ENCODE measurements around the gene EGFL7. TPM values are rescaled to one million over a fixed set of nuclear protein-coding genes. Genes with fewer than 3 reads are reported as not detected.

The EGFL7 gene
- total RNA-seq, 2 donors from 2014 or later = 49.3 to 118 TPM

DNA sequence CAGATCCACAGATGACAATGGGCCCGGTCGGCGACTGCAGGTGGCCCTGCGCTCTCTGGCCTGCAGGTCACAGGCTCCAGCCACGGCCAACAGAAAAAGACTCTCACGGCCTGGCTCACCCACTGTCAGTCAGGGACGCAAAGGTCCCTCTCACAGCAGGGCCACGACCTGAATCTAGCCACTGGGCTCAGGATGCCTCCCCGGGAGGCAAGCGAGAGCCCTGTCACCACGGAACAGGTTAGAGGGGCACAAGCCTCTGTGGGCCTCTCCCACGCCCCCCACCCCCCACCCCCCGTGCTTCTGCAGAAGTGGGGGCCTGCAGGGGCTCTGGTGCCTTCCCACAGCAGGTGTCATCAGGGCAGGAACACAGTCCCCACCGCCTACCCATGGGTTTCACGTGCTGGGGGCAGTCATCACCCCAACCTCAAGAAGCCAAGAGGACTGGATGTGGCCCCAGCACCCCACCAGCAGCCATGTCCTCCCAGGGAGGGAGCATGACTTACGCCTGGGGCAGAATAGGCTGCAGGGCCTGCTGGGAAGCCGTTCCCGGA, 17.3 kb upstream of the EGFL7 start:
- Histone ChIP-seq H3K4me3 (no peak overlapping the region), H3K27me3 (replicated peaks; ENCODE audit: insufficient read depth) (no peaks in the 10 kb centered on the region)
- intact Hi-C loops (cut with DNase I) = no loop called here

DNA sequence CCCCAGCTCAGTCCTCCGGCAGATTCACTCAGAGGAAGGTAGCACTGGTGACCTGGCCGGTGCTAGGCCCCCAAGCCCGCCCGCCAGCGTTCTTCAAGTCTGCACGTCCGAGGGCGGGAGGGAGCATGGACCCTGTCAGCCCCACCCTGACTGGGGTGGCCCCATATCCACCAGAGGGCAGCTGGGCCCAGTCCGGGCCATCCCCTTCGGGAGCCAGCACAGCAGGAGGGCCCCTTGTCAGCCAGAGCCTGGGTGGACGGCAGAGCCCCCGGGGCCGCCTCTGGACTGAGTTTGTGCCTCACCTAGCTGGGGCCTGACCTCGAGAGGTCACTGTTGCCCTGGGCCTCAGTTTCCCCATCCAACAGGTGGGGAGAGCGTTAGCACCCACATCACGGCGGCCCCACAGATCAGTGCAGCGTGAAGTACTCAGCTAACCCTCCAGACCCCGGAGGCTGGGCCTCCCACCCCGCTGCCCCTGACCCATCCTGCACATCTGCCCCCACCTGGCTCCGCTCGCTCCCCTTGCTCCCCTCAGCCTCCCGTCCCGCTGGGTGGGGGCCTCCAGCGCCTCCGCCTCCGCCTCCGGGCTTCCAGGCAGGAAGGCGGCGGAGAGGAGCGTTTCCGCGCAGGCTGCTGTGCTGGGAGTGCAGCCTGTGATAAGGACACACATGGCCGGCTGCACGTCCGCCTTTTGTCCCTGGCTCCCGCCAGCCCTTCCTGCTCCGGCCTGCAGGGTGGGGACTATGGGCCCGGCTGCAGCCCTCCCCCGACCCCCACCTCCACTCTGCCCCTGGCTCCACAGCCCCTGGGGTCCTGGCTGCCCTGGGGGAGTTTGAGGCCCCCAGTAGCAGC, 16.6 kb upstream of the EGFL7 start:
- no peaks in the 10 kb centered on the region for H3K27me3 ChIP-seq (replicated peaks; ENCODE audit: insufficient read depth)
- intact Hi-C loops (cut with DNase I) = no loop called here
- DNase-seq (ENCODE audit: low spot score) = no peak
- H3K4me1 ChIP-seq (replicated peaks) = no peaks in the 10 kb centered on the region
- no peaks in the 10 kb centered on the region for H3K9me3 ChIP-seq
- H3K27ac ChIP-seq = no peak overlapping the region
- no peaks in the 10 kb centered on the region for H3K36me3 ChIP-seq
- no peak overlapping the region for H3K4me3 ChIP-seq
- 66% methylated on average over 40 of the region's 40 CpGs for WGBS
- TF ChIP-seq, protein P1, sequence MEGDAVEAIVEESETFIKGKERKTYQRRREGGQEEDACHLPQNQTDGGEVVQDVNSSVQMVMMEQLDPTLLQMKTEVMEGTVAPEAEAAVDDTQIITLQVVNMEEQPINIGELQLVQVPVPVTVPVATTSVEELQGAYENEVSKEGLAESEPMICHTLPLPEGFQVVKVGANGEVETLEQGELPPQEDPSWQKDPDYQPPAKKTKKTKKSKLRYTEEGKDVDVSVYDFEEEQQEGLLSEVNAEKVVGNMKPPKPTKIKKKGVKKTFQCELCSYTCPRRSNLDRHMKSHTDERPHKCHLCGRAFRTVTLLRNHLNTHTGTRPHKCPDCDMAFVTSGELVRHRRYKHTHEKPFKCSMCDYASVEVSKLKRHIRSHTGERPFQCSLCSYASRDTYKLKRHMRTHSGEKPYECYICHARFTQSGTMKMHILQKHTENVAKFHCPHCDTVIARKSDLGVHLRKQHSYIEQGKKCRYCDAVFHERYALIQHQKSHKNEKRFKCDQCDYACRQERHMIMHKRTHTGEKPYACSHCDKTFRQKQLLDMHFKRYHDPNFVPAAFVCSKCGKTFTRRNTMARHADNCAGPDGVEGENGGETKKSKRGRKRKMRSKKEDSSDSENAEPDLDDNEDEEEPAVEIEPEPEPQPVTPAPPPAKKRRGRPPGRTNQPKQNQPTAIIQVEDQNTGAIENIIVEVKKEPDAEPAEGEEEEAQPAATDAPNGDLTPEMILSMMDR (IDR thresholded peaks at IDR 0.05) = no peak
- TF ChIP-seq POLR2AphosphoS5 (IDR thresholded peaks at IDR 0.05) (no peak), POLR2A (IDR thresholded peaks at IDR 0.05) (no peak)

More for the DNA sequence above, 17.3 kb upstream of the EGFL7 start:
- Histone ChIP-seq H3K36me3 (no peaks in the 10 kb centered on the region), H3K9me3 (no peaks in the 10 kb centered on the region), H3K4me1 (replicated peaks) (no peaks in the 10 kb centered on the region), H3K27ac (no peak overlapping the region)
- 74% methylated on average over 18 of the region's 18 CpGs for WGBS
- TF ChIP-seq POLR2A (IDR thresholded peaks at IDR 0.05) (no peak), POLR2AphosphoS5 (IDR thresholded peaks at IDR 0.05) (no peak)
- TF ChIP-seq, protein P1 (IDR thresholded peaks at IDR 0.05) = no peak
- no peak for DNase-seq (ENCODE audit: low spot score)

DNA sequence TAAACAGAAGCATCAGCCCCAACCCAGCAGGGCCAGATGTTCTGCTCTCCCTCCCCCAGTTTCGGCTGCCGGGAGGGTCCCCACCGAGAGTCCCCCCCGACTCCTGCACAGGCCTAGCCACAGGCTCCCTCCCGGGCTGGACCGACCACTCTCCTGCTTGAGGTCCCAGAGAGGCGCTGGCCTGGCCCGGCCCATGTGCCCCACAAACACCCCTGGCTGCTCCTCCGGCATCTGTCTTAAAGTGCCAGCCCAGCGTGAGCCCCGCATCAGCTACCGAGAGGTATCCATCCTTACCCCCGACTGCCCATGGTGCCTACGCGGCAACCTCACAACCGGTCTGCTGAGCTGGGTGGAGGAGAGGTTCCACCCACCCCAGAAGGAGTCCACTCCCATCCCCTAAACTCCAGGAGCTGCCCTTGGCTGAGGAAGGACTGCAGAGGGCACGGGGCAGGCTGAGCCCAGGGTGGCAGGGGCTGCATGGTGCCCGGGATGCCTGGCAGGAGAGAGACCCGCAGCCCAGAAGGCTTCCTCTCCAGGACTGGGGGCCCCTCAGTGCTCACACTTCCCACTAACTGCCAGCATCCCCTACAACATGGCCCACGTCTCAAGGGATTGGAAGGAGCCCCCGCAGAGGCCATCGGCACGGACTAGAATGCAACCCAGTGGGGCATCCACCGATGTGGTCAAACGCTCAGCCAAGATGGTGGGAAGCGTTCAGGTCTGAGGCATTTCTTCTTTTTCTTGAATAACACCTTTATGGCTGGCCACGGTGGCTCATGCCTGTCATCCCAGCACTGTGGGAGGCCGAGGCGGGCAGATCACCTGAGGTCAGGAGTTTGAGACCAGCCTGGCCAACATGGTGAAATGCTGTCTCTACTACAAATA, 15.6 kb upstream of the EGFL7 start:
- Histone ChIP-seq H3K4me3 (no peak overlapping the region), H3K36me3 (no peaks in the 10 kb centered on the region), H3K4me1 (replicated peaks) (no peaks in the 10 kb centered on the region), H3K9me3 (no peaks in the 10 kb centered on the region), H3K27ac (no peak overlapping the region), H3K27me3 (replicated peaks; ENCODE audit: insufficient read depth) (no peaks in the 10 kb centered on the region)
- intact Hi-C loops (cut with DNase I) = no loop called here
- DNase-seq (ENCODE audit: low spot score) = no peak
- WGBS = 80% methylated on average over 29 of the region's 29 CpGs
- TF ChIP-seq POLR2A (IDR thresholded peaks at IDR 0.05) (no peak), POLR2AphosphoS5 (IDR thresholded peaks at IDR 0.05) (no peak)
- TF ChIP-seq, protein P1 (IDR thresholded peaks at IDR 0.05) = no peak

DNA sequence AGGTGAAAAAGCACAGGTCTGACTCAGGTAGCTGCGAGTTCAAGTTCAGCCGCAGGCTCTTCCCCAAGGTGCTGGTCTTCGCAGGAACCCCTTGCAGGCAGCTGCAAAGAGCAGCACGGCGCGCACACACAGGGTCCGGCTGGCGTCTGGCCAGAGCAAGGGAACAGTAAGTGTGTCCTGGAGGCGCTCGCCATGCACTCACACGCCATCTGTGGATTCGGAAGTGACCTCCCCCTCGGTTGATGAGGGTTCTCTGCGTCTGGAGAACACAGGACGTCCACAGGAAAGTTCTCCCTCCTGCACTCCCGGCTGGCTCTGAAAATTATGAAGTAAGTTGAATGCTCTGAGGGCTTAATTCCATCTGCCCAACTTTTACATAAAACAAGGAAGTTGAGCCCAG, 14.0 kb upstream of the EGFL7 start:
- H3K27ac ChIP-seq = no peak overlapping the region
- TF ChIP-seq, protein P1 (IDR thresholded peaks at IDR 0.05) = no peak
- TF ChIP-seq POLR2A (IDR thresholded peaks at IDR 0.05) = no peak
- no peak for TF ChIP-seq POLR2AphosphoS5 (IDR thresholded peaks at IDR 0.05)
- no peaks in the 10 kb centered on the region for H3K9me3 ChIP-seq
- H3K4me3 ChIP-seq = no peak overlapping the region
- H3K36me3 ChIP-seq = no peaks in the 10 kb centered on the region
- intact Hi-C loops (cut with DNase I) = no loop called here
- DNase-seq (ENCODE audit: low spot score) = no peak
- 42% methylated on average over 16 of the region's 16 CpGs for WGBS
- H3K27me3 ChIP-seq (replicated peaks; ENCODE audit: insufficient read depth) = no peaks in the 10 kb centered on the region
- no peaks in the 10 kb centered on the region for H3K4me1 ChIP-seq (replicated peaks)

Measured in prostate gland (tissue), 2 donors.